Stimulated activated CD4-positive, alpha-beta T cell treated with anti-CD3 and anti-CD28 coated beads, Interleukin-2, amount 100 ng/mL, for 48 hours (primary cell): Measurements from ENCODE around the gene NLN.
"Not testable (repeated sequence)": the region's sequence is repeated elsewhere in the genome, so short reads cannot be mapped to it uniquely, and the experiment has no call there.

ENCODE experiments used
- DNase-seq, 2 donors: peaks; one replicate each; pipeline ENCODE4 v3.0.0-alpha.2; 2020

NLN gene

GRCh38 chr5:65775476-65775875, 53.5 kb downstream of the NLN start:
- no peak for DNase-seq

- DNase-seq = no peak
Observed at GRCh38 chr5:65776441-65777141, 54.6 kb downstream of the NLN start.

- no peak for DNase-seq
Observed at GRCh38 chr5:65778126-65778525, 56.1 kb downstream of the NLN start.

- DNase-seq = no peak
Observed at GRCh38 chr5:65779643-65780042, 57.6 kb downstream of the NLN start.

GRCh38 chr5:65788296-65788695, 66.3 kb downstream of the NLN start:
- DNase-seq = not testable (repeated sequence)

GRCh38 chr5:65790371-65791163, 68.6 kb downstream of the NLN start:
- no peak for DNase-seq

GRCh38 chr5:65791712-65792673, 70.0 kb downstream of the NLN start:
- DNase-seq = no peak

- DNase-seq = no peak
Observed at GRCh38 chr5:65796269-65796668, 74.3 kb downstream of the NLN start.

GRCh38 chr5:65796751-65797316, 74.8 kb downstream of the NLN start:
- DNase-seq = no peak

- DNase-seq = no peak
Observed at GRCh38 chr5:65797481-65797880, 75.5 kb downstream of the NLN start.

GRCh38 chr5:65799857-65800256, 77.9 kb downstream of the NLN start:
- DNase-seq = no peak

GRCh38 chr5:65800775-65801174, 78.8 kb downstream of the NLN start:
- no peak for DNase-seq

- no peak for DNase-seq
Observed at GRCh38 chr5:65801352-65801783, 79.4 kb downstream of the NLN start.

- DNase-seq = no peak
Observed at GRCh38 chr5:65802080-65802479, 80.1 kb downstream of the NLN start.

- DNase-seq = no peak
Observed at GRCh38 chr5:65802820-65803219, 80.8 kb downstream of the NLN start.

- DNase-seq = no peak
Observed at GRCh38 chr5:65803699-65804391, 81.8 kb downstream of the NLN start.

GRCh38 chr5:65805089-65805488, 83.1 kb downstream of the NLN start:
- no peak for DNase-seq

GRCh38 chr5:65807494-65807893, 85.5 kb downstream of the NLN start:
- DNase-seq = not testable (repeated sequence)

- DNase-seq = no peak
Observed at GRCh38 chr5:65808251-65808741, 86.3 kb downstream of the NLN start.

GRCh38 chr5:65808818-65809217, 86.8 kb downstream of the NLN start:
- DNase-seq = no peak

- DNase-seq = no peak
Observed at GRCh38 chr5:65809817-65810531, 88.0 kb downstream of the NLN start.
